Ovary (tissue), 3 donors: Measurements from ENCODE around the gene JAG2.

ENCODE experiments used
- CTCF ChIP-seq, 3 donors: fragments of 450-650 bp in 2 of 3; fragments of 200-600 bp in 1 of 3; IDR thresholded peaks; one replicate each; pipeline versions ENCODE4 v1.5.1 to v1.8.0; 2016 to 2022; ENCODE audit warnings: antibody characterized with exemption in 3 of 3, mild to moderate bottlenecking in 1 of 3
- EP300 ChIP-seq: sonication (generic); formaldehyde crosslinking; IDR thresholded peaks from one replicate; pipeline ENCODE4 v1.6.1; 2017; ENCODE audit warnings: antibody characterized with exemption
- POLR2A ChIP-seq: fragments of 450-650 bp; IDR thresholded peaks from one replicate; pipeline ENCODE4 v1.6.1; 2017; ENCODE audit warnings: antibody characterized with exemption, mild to moderate bottlenecking, moderate library complexity
- donor health status: DM: no; HTN: no; CAD: no.

DNA sequence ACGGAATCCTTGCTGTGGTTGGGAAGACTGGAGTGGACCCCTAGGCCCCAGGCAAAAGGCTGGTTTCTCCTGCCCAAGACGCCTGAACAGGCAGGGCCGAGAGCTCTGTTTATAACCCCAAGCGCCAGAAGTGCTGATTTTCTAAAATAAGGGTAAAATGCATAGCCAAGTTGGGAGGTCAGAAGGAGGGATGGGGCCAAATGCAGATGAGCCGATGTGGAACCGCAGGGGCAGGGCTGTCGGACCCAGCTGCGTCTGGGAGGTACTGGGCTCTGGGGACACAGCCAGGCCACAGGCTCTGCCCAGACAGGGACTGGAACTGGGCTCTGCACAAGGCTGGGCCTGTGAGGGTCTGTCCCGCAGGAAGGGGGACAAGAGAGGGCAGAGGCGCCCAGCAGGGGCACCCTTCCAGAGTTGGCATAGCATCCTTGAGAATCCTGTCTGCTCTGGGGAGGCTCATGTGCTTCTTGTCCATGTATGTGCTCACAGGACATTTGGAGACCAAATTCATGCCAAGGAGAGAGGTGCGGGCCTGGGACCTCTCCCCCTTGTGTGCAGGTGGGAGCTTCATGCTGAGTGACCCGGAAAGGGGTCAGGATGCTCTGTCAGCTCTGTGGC lies 49.1 kb downstream of the JAG2 start:
- TF ChIP-seq CTCF (IDR thresholded peaks at IDR 0.05), result no peak
- TF ChIP-seq EP300, result no peak
- no peak for TF ChIP-seq POLR2A
